Liver (tissue), 9 donors: ENCODE results near the gene GMDS. TPM values are rescaled to one million over a fixed set of nuclear protein-coding genes. Genes with fewer than 3 reads are reported as not detected.

Experiments
- DNase-seq: peaks from one replicate; pipeline ENCODE4 v3.0.0-alpha.2; 2017; ENCODE audit warnings: low spot score
- H3K27ac ChIP-seq, 2 donors: one replicate each; pipeline ENCODE4 v1.7.0; 2013; ENCODE audit warnings: inconsistent platforms in 2 of 2, low read length in 2 of 2, control low read depth in 1 of 2, low read depth in 1 of 2, mild to moderate bottlenecking in 1 of 2
- H3K27me3 ChIP-seq, 4 donors: one replicate each; pipeline versions ENCODE4 v1.6.1 to v1.7.0; 2013; ENCODE audit warnings: low read length in 3 of 4, inconsistent platforms in 1 of 4, mild to moderate bottlenecking in 1 of 4, moderate library complexity in 1 of 4; ENCODE audit not compliant: control insufficient read depth in 4 of 4, insufficient read depth in 4 of 4
- H3K36me3 ChIP-seq, 4 donors: one replicate each; pipeline versions ENCODE4 v1.6.1 to v1.7.0; 2013; ENCODE audit warnings: low read length in 3 of 4, mild to moderate bottlenecking in 3 of 4, low read depth in 1 of 4, moderate library complexity in 1 of 4; ENCODE audit not compliant: control insufficient read depth in 4 of 4, insufficient read depth in 3 of 4
- H3K4me1 ChIP-seq, 4 donors: one replicate each; pipeline versions ENCODE4 v1.6.1 to v1.7.0; 2013; ENCODE audit warnings: low read length in 3 of 4, mild to moderate bottlenecking in 3 of 4, moderate library complexity in 1 of 4; ENCODE audit not compliant: control insufficient read depth in 4 of 4, insufficient read depth in 4 of 4
- H3K4me3 ChIP-seq, 3 donors: one replicate each; pipeline versions ENCODE4 v1.6.1 to v1.7.0; 2013; ENCODE audit warnings: low read length in 3 of 3, control low read depth in 1 of 3, low read depth in 1 of 3, mild to moderate bottlenecking in 1 of 3
- H3K9ac ChIP-seq, 2 donors: one replicate each; pipeline ENCODE4 v1.7.0; 2013; ENCODE audit warnings: low read length in 2 of 2, mild to moderate bottlenecking in 2 of 2, moderate library complexity in 2 of 2, control low read depth in 1 of 2, low read depth in 1 of 2
- H3K9me3 ChIP-seq, 4 donors: one replicate each; pipeline versions ENCODE4 v1.6.1 to v1.7.0; 2013; ENCODE audit warnings: low read length in 3 of 4; ENCODE audit not compliant: control insufficient read depth in 4 of 4
- EGR1 ChIP-seq, 2 donors: IDR thresholded peaks; 2 replicates each; pipeline ENCODE4 v1.6.1; 2016 to 2018; ENCODE audit warnings: antibody characterized with exemption in 2 of 2, low read depth in 2 of 2
- FOXA1 ChIP-seq: IDR thresholded peaks from 2 replicates; pipeline ENCODE4 v1.6.1; 2016; ENCODE audit warnings: antibody characterized with exemption
- FOXA2 ChIP-seq: IDR thresholded peaks from 2 replicates; pipeline ENCODE4 v1.6.1; 2016; ENCODE audit warnings: antibody characterized with exemption
- GABPA ChIP-seq, 2 donors: IDR thresholded peaks in 1 of 2; conservative IDR thresholded peaks in 1 of 2; 2 replicates each; pipeline ENCODE4 v1.6.1; 2016; ENCODE audit warnings: antibody characterized with exemption in 2 of 2, mild to moderate bottlenecking in 1 of 2, moderate library complexity in 1 of 2
- HNF4A ChIP-seq, 2 donors: conservative IDR thresholded peaks; 2 replicates each; pipeline ENCODE4 v1.6.1; 2016; ENCODE audit warnings: antibody characterized with exemption in 2 of 2, mild to moderate bottlenecking in 2 of 2
- HNF4G ChIP-seq: IDR thresholded peaks from 2 replicates; pipeline ENCODE4 v1.6.1; 2016; ENCODE audit warnings: antibody characterized with exemption
- JUND ChIP-seq, 2 donors: IDR thresholded peaks; 2 replicates each; pipeline ENCODE4 v1.6.1; 2016; ENCODE audit warnings: antibody characterized with exemption in 2 of 2
- NR2F2 ChIP-seq: IDR thresholded peaks from 2 replicates; pipeline ENCODE4 v1.6.1; 2016; ENCODE audit warnings: antibody characterized with exemption
- RAD21 ChIP-seq, 2 donors: IDR thresholded peaks; 2 replicates each; pipeline ENCODE4 v1.6.1; 2016; ENCODE audit warnings: antibody characterized with exemption in 2 of 2, mild to moderate bottlenecking in 2 of 2
- RXRA ChIP-seq, 2 donors: IDR thresholded peaks; 2 replicates each; pipeline ENCODE4 v1.6.1; 2017 to 2018; ENCODE audit warnings: antibody characterized with exemption in 2 of 2, mild to moderate bottlenecking in 1 of 2
- SP1 ChIP-seq: IDR thresholded peaks from 2 replicates; pipeline ENCODE4 v1.6.1; 2018; ENCODE audit warnings: antibody characterized with exemption, mild to moderate bottlenecking
- TAF1 ChIP-seq: conservative IDR thresholded peaks from 2 replicates; pipeline ENCODE4 v1.6.1; 2016; ENCODE audit warnings: antibody characterized with exemption, mild to moderate bottlenecking
- YY1 ChIP-seq: IDR thresholded peaks from 2 replicates; pipeline ENCODE4 v1.6.1; 2016; ENCODE audit warnings: antibody characterized with exemption, mild to moderate bottlenecking
- WGBS: extraction: QIAGEN DNeasy Blood & Tissue Kit; methylation state at CpG from one replicate; pipeline ENCODE4 v1.1.7; 2013; 5-methylcytosine and 5-hydroxymethylcytosine counted together
- polyA plus RNA-seq, 2 donors: library from polyadenylated mRNA; stranded (reverse) in 1 of 2; unstranded in 1 of 2; fragments of 200-250 nt in 1 of 2; fragments of >200 nt in 1 of 2; fragmentation: Nextera tagmentation in 1 of 2; extraction: Ambion mirVana in 1 of 2; gene quantifications; one replicate each; pipeline versions ENCODE4 v1.2.1 to v1.2.3, GENCODE V29; 2013 to 2015
- total RNA-seq, 2 donors: library from RNA; depleted of rRNA; stranded (reverse); fragments of >200 nt; gene quantifications; one replicate each; pipeline ENCODE4 v1.2.3, GENCODE V29; 2014
- TF ChIP-seq, protein P1 (sequence below): IDR thresholded peaks from 2 replicates; pipeline ENCODE4 v1.6.1; 2016; ENCODE audit warnings: antibody characterized with exemption, mild to moderate bottlenecking
- TF ChIP-seq, protein P2 (sequence below): fragments of 150-350 bp; IDR thresholded peaks from 2 replicates; pipeline ENCODE4 v1.5.1; 2017; ENCODE audit warnings: improper control_type of control experiment, low read depth, low read length; ENCODE audit not compliant: missing input control
- TF ChIP-seq, protein P3 (sequence below): IDR thresholded peaks from 2 replicates; pipeline ENCODE4 v1.6.1; 2016; ENCODE audit warnings: antibody characterized with exemption
- TF ChIP-seq, protein P4 (sequence below): IDR thresholded peaks from 2 replicates; pipeline ENCODE4 v1.6.1; 2016; ENCODE audit warnings: antibody characterized with exemption
- TF ChIP-seq, protein P5 (sequence below): IDR thresholded peaks from 2 replicates; pipeline ENCODE4 v1.6.1; 2016; ENCODE audit warnings: antibody characterized with exemption
- donor health status: healthy.
- donor health status: healthy.
- donor health status: healthy.
- donor health status: healthy.
- donor health status: healthy.

Gene GMDS
- total and polyA plus RNA-seq, 4 donors = 3.5 to 15.6 (median 13.0) TPM

DNA sequence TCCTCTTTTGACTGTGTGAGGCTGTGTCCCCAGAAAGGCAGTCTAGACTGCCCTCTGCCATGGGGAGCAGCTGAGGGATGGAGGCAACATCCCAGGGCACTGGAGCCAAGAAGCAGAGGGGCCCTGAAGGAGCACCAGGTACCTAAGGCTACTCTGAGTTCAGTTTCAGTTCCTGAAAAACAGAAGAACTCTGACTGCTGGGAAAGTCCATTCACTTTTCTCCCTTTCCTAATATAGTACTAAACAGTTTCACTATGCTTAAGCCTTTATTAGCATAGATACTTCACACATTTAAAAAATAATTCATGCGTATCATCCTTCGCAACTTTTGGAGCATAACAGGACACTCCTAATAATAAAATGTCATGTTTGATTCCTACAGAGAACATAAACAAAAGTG, 505.7 kb downstream of the GMDS start:
- TF ChIP-seq EGR1 (IDR thresholded peaks at IDR 0.05; ENCODE audit: low read depth in 2 of 2) = no peak
- no peak for TF ChIP-seq FOXA2
- no peak for TF ChIP-seq RAD21 (IDR thresholded peaks at IDR 0.05)
- TF ChIP-seq, protein P1, sequence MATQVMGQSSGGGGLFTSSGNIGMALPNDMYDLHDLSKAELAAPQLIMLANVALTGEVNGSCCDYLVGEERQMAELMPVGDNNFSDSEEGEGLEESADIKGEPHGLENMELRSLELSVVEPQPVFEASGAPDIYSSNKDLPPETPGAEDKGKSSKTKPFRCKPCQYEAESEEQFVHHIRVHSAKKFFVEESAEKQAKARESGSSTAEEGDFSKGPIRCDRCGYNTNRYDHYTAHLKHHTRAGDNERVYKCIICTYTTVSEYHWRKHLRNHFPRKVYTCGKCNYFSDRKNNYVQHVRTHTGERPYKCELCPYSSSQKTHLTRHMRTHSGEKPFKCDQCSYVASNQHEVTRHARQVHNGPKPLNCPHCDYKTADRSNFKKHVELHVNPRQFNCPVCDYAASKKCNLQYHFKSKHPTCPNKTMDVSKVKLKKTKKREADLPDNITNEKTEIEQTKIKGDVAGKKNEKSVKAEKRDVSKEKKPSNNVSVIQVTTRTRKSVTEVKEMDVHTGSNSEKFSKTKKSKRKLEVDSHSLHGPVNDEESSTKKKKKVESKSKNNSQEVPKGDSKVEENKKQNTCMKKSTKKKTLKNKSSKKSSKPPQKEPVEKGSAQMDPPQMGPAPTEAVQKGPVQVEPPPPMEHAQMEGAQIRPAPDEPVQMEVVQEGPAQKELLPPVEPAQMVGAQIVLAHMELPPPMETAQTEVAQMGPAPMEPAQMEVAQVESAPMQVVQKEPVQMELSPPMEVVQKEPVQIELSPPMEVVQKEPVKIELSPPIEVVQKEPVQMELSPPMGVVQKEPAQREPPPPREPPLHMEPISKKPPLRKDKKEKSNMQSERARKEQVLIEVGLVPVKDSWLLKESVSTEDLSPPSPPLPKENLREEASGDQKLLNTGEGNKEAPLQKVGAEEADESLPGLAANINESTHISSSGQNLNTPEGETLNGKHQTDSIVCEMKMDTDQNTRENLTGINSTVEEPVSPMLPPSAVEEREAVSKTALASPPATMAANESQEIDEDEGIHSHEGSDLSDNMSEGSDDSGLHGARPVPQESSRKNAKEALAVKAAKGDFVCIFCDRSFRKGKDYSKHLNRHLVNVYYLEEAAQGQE = no peak
- TF ChIP-seq, protein P2, sequence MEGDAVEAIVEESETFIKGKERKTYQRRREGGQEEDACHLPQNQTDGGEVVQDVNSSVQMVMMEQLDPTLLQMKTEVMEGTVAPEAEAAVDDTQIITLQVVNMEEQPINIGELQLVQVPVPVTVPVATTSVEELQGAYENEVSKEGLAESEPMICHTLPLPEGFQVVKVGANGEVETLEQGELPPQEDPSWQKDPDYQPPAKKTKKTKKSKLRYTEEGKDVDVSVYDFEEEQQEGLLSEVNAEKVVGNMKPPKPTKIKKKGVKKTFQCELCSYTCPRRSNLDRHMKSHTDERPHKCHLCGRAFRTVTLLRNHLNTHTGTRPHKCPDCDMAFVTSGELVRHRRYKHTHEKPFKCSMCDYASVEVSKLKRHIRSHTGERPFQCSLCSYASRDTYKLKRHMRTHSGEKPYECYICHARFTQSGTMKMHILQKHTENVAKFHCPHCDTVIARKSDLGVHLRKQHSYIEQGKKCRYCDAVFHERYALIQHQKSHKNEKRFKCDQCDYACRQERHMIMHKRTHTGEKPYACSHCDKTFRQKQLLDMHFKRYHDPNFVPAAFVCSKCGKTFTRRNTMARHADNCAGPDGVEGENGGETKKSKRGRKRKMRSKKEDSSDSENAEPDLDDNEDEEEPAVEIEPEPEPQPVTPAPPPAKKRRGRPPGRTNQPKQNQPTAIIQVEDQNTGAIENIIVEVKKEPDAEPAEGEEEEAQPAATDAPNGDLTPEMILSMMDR = no peak
- TF ChIP-seq GABPA (IDR thresholded peaks at IDR 0.05 in 1 of 2, conservative IDR thresholded peaks at IDR 0.05 in 1 of 2) = no peak
- TF ChIP-seq NR2F2 = no peak
- TF ChIP-seq, protein P3, sequence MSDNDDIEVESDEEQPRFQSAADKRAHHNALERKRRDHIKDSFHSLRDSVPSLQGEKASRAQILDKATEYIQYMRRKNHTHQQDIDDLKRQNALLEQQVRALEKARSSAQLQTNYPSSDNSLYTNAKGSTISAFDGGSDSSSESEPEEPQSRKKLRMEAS = no peak
- no peak for TF ChIP-seq YY1
- TF ChIP-seq RXRA (IDR thresholded peaks at IDR 0.05) = no peak
- no peak for TF ChIP-seq TAF1
- TF ChIP-seq FOXA1 = no peak
- TF ChIP-seq JUND (IDR thresholded peaks at IDR 0.05) = no peak
- TF ChIP-seq SP1 = no peak
- TF ChIP-seq, protein P4, sequence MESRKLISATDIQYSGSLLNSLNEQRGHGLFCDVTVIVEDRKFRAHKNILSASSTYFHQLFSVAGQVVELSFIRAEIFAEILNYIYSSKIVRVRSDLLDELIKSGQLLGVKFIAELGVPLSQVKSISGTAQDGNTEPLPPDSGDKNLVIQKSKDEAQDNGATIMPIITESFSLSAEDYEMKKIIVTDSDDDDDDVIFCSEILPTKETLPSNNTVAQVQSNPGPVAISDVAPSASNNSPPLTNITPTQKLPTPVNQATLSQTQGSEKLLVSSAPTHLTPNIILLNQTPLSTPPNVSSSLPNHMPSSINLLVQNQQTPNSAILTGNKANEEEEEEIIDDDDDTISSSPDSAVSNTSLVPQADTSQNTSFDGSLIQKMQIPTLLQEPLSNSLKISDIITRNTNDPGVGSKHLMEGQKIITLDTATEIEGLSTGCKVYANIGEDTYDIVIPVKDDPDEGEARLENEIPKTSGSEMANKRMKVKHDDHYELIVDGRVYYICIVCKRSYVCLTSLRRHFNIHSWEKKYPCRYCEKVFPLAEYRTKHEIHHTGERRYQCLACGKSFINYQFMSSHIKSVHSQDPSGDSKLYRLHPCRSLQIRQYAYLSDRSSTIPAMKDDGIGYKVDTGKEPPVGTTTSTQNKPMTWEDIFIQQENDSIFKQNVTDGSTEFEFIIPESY = no peak
- TF ChIP-seq HNF4G = no peak
- TF ChIP-seq HNF4A (conservative IDR thresholded peaks at IDR 0.05) = no peak
- TF ChIP-seq, protein P5, sequence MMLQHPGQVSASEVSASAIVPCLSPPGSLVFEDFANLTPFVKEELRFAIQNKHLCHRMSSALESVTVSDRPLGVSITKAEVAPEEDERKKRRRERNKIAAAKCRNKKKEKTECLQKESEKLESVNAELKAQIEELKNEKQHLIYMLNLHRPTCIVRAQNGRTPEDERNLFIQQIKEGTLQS = no peak
- H3K4me3 ChIP-seq = no peak overlapping the region
- H3K4me1 ChIP-seq = no peaks in the 10 kb centered on the region
- H3K27ac ChIP-seq = no peak overlapping the region
- no peak overlapping the region for H3K9ac ChIP-seq
- H3K36me3 ChIP-seq = no peaks in the 10 kb centered on the region
- DNase-seq = no peak
- no peaks in the 10 kb centered on the region for H3K27me3 ChIP-seq
- WGBS = 90% methylated on average over 2 of the region's 2 CpGs
- no peaks in the 10 kb centered on the region for H3K9me3 ChIP-seq

DNA sequence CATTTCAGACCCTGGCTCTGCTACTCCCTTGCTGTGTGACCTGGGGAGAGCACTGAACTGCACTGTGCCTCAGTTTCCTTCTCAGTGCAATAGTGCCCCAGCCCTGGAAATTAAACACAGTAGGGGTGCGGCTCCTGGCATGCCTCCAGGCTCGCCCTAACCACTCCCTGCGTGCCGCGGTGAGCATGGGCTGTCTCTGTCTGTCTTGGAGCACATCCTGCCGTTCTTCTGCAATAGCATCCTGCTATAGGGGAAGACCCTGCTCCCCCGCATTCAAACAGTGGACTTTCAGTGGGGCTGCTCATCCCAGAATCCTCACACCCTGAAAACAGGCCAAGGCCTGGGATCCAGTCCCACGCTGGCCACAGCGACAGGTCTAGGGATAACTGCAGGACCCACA, 506.2 kb downstream of the GMDS start:
- TF ChIP-seq JUND (IDR thresholded peaks at IDR 0.05) = no peak
- TF ChIP-seq, protein P4 = no peak
- TF ChIP-seq HNF4G = no peak
- TF ChIP-seq FOXA2 = no peak
- no peak for TF ChIP-seq TAF1
- TF ChIP-seq RAD21 (IDR thresholded peaks at IDR 0.05) = no peak
- TF ChIP-seq FOXA1 = no peak
- no peak for TF ChIP-seq NR2F2
- TF ChIP-seq RXRA (IDR thresholded peaks at IDR 0.05) = no peak
- no peak for TF ChIP-seq EGR1 (IDR thresholded peaks at IDR 0.05; ENCODE audit: low read depth in 2 of 2)
- TF ChIP-seq, protein P2 = no peak
- no peaks in the 10 kb centered on the region for H3K9me3 ChIP-seq
- no peak for DNase-seq
- no peak overlapping the region for H3K4me3 ChIP-seq
- H3K27ac ChIP-seq = no peak overlapping the region
- no peaks in the 10 kb centered on the region for H3K4me1 ChIP-seq
- H3K27me3 ChIP-seq = no peaks in the 10 kb centered on the region
- H3K9ac ChIP-seq = no peak overlapping the region
- 91% methylated on average over 9 of the region's 9 CpGs for WGBS
- no peaks in the 10 kb centered on the region for H3K36me3 ChIP-seq
